GM19035 (cell line): ENCODE results near the gene KRTAP1-1.
"Not testable (repeated sequence)": the region's sequence is repeated elsewhere in the genome, so short reads cannot be mapped to it uniquely, and the experiment has no call there.

Experiments
- ATAC-seq: cut with Tn5 transposase; IDR thresholded peaks from one replicate; pipeline ENCODE4 v1.9.1; 2021; ENCODE audit not compliant: unreplicated experiment

The KRTAP1-1 gene

DNA sequence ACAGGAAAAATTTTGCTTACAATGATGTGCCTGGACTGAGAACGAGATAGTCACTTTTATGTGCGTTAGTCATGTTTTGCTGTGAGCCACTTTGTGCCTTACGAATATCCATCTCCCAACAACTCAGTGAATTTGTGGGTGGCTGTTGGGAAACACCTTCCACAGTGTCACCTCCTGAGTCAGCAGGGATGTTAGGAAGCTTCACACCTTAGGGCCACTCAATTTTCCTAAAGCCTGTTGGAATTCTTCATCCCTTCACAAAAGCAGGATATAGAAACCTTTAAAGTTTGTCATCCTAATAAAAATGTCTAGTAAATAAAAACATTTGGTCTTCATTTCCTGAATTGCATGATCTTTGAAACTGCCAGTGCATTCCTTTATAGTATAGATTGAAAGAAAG, 28.1 kb downstream of the KRTAP1-1 start:
- no peak for ATAC-seq

- no peak for ATAC-seq
Observed at GRCh38 chr17:41012326-41013120, 28.7 kb downstream of the KRTAP1-1 start.

GRCh38 chr17:41010441-41010840, 30.8 kb downstream of the KRTAP1-1 start:
- no peak for ATAC-seq

GRCh38 chr17:41009936-41010335, 31.3 kb downstream of the KRTAP1-1 start:
- ATAC-seq: no peak

GRCh38 chr17:41009301-41009760, 31.9 kb downstream of the KRTAP1-1 start:
- no peak for ATAC-seq

- no peak for ATAC-seq
Observed at GRCh38 chr17:41008811-41009210, 32.4 kb downstream of the KRTAP1-1 start, which contains the start of gene KRTAP3-1. Gene KRTAP3-1 (minus strand): TSS chr17:41009128. CDS start chr17:41009074, 54 bp downstream.

DNA sequence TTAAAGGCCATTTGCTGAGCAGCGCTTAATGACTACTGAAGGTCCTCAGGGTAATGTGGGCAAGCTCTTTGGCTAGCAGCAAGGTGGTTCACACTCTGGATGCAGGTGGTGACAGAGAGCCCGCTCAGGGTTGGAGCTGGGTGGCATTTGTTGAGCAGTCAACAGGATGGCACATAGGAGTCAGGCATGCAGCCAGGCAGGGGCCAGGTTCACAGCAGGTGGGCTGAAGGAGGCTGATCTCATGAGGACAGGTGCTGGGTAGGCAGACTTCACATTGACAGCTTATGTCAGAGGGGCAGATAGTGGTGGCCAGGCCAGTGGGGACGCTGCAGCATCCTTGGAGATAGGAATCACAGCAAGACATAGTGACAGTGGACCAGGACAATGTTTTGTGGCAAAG, 36.9 kb downstream of the KRTAP1-1 start:
- ATAC-seq: no peak

DNA sequence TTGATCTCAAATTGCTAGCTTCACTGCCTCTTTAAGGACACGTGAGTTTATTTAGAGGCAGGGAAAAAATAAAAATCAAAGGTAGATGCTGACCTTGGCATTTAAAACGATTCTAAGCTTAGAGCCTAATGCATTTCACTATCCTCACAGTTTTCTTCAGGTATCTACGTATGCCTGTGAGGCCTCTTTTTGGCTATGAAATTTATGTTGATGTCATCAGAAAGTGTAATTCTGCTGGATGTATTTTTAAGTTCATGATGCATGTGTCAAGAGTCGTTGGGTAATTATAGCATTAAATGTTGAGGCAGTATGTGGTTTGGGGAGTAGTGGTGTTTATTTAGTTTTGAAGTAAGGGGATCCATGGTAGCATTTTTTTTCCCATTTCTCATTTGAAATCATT, 37.3 kb downstream of the KRTAP1-1 start:
- ATAC-seq: no peak

DNA sequence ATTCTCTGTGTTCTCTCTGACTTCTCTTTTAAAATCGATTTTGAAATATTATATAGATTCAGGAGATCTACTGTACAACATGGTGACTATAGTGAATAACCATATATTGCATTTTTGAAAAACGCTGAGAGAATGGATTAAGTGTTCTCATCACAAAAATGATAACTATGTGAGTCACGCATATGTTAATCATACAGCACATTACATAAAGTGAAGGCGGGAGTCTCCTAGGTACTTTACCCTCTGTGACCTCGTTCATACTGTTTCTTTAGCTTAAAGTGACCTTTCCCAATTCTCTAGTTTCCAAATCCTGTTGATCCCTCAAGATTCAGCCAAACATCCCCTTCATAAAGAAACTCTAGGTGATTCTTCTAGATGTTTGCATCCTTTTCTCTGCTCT, 38.4 kb downstream of the KRTAP1-1 start:
- no peak for ATAC-seq

GRCh38 chr17:41001795-41002194, 39.5 kb downstream of the KRTAP1-1 start:
- no peak for ATAC-seq

DNA sequence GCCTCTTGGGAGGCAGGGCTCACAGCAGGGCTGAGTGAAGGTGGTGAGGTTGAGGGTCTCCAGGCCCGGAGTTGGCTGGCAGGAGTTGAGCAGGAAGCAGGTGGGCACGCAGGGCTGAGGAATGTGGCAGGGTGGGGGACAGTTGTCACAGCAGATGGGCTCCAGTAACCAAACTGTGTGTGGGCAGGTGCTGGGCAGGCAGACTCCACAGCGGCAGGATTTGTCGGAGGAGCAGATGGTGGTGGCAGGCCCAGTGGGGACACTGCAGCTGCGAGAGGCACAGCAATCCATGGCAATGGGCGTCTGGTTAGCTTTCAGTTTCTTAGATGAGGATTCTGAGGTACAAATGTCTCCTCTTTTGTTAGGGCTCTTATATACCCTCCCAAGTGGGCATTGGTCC, 41.7 kb downstream of the KRTAP1-1 start, which contains the start of gene KRTAP3-2:
KRTAP3-2 (minus strand) TSS at position 344 of the 400 bp plus-strand sequence; CDS start at position 291, 53 bp downstream.
- ATAC-seq: not testable (repeated sequence)

DNA sequence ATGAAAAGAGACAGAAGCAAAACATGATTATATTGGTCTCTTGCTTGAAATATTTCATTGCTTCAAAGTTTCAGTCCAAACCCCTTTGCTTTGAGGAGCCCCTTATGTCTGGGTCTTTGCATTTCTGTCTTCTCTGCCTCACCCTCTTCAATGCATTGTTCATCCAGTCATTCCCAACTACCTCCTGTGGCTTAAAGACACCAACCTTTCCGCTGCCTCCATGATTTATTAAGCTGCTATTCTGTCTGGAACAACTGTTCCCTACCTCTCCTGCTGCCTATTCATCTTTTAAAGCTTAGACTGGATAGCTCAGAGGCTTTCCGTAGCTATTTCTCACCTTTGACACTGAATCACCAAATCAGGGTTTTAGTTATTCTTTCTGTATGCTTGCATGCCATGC, 43.9 kb downstream of the KRTAP1-1 start:
- no peak for ATAC-seq

- no peak for ATAC-seq
Observed at GRCh38 chr17:40996829-40997228, 44.4 kb downstream of the KRTAP1-1 start.

- no peak for ATAC-seq
Observed at GRCh38 chr17:40995116-40995515, 46.1 kb downstream of the KRTAP1-1 start.

DNA sequence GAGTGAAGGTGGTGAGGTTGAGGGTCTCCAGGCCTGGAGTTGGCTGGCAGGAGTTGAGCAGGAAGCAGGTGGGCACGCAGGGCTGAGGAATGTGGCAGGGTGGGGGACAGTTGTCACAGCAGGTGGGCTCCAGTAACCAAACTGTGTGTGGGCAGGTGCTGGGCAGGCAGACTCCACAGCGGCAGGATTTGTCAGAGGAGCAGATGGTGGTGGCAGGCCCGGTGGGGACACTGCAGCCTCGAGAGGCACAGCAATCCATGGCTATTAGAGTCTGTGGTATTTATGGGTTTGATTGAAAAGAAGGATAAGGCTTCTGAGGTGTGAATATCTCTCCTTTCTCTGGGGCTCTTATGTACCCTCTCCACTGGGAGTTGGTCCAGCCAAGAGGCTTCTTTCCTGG, 47.4 kb downstream of the KRTAP1-1 start, which contains the start of gene KRTAP3-3:
KRTAP3-3 (minus strand) TSS at position 326 of the 400 bp plus-strand sequence; CDS start at position 259, 67 bp downstream.
- ATAC-seq: no peak

DNA sequence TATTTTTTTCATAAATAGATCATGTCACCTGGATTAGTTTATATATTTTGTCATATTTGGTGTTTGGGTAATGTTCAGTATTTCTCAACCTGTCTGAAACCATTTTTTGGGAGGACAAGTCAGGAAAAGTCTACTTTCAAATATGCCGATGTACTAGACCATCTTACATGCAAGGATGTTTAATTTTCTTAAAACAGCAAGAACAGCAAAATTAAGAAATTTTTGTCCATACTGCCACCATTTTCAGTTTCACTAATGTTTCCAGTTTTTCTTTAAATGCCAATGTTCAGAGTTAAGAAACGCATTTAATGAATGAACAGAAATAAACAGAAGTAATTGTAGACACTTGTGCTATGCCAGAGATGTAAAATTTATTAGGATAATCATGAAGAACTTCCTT, 48.2 kb downstream of the KRTAP1-1 start:
- ATAC-seq: no peak

DNA sequence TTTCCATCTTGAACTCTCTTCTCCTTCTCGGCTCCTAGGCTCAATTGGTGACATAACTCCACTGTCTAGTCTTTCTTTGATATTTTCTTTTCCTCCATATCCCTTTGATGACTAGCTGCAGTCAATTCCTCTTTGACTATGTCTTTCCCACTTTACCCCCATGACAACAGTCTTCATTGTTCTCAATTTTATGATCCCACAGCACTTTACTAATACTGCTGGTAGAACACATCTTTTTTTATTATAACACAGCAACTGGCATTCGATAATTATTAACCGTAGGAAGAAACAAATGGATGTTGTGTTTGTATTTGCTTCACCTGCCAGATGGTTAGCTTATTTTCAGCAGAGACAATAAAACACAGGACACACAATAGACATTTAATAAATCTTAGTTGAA, 48.6 kb downstream of the KRTAP1-1 start:
- ATAC-seq: no peak
